Spinal cord (tissue), 10 donors: Measurements from ENCODE around the gene ZBTB43. TPM values are rescaled to one million over a fixed set of nuclear protein-coding genes. Genes with fewer than 3 reads are reported as not detected.
"Not testable (repeated sequence)": the region's sequence is repeated elsewhere in the genome, so short reads cannot be mapped to it uniquely, and the experiment has no call there.

Experiments
- DNase-seq, 6 donors: peaks; one replicate each; pipeline versions ENCODE4 v3.0.0 to v3.0.0-alpha.2; 2013 to 2015; ENCODE audit warnings: low spot score in 6 of 6, low read depth in 4 of 6
- H3K27ac ChIP-seq: one replicate; pipeline ENCODE4 v1.5.1; 2013; ENCODE audit warnings: low read depth, low read length, control low read depth
- H3K27me3 ChIP-seq: one replicate; pipeline ENCODE4 v1.6.1; 2013; ENCODE audit warnings: low read length; ENCODE audit not compliant: control insufficient read depth, insufficient read depth
- H3K36me3 ChIP-seq: one replicate; pipeline ENCODE4 v1.6.1; 2013; ENCODE audit warnings: low read length; ENCODE audit not compliant: control insufficient read depth, insufficient read depth
- H3K4me1 ChIP-seq: one replicate; pipeline ENCODE4 v1.6.1; 2013; ENCODE audit warnings: low read length; ENCODE audit not compliant: control insufficient read depth, insufficient read depth
- H3K4me3 ChIP-seq: one replicate; pipeline ENCODE4 v1.5.1; 2013; ENCODE audit warnings: low read depth, low read length, control low read depth
- H3K9me3 ChIP-seq: one replicate; pipeline ENCODE4 v1.6.1; 2013; ENCODE audit warnings: low read length; ENCODE audit not compliant: control insufficient read depth, insufficient read depth
- WGBS: methylation state at CpG from one replicate; pipeline ENCODE4 v1.1.5; 2013; ENCODE audit warnings: missing lambda C conversion rate; ENCODE audit not compliant: insufficient coverage; 5-methylcytosine and 5-hydroxymethylcytosine counted together
- polyA plus RNA-seq, 2 donors: library from polyadenylated mRNA; unstranded; fragments of 120-200 nt; gene quantifications; one replicate each; pipeline ENCODE4 v1.2.1, GENCODE V29; 2013; ENCODE audit not compliant: insufficient read length in 2 of 2
- total RNA-seq, 2 donors: library from RNA; depleted of rRNA in 1 of 2; stranded (reverse); fragments of 120-200 nt in 1 of 2; fragments of >200 nt in 1 of 2; gene quantifications; one replicate each; pipeline versions ENCODE4 v1.2.3 to v1.2.4, GENCODE V29; 2013 to 2014
- donor health status: healthy.

Gene ZBTB43
- total and polyA plus RNA-seq, 4 donors: 14.2 to 24.5 (median 17.9) TPM

DNA sequence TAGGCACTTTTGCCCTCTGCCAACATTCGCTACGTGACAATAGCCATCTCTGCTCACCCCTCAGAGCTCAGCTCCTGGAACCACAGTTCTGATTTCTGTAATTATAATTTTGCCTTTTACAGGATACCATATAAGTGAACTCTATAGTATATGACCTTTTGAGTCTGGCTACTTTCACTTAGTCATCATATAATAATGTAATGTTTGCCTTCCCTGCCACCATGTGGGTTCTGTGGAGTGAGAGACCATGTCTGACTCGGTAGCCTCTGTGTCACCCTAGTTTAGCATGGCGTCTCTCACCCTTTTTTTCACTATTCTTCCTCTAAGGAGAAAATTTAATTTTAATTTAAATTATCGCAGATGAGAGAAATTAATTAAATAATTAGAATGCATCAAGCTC lies 28.9 kb upstream of the ZBTB43 start:
- Histone ChIP-seq H3K27ac (no peak overlapping the region), H3K36me3 (no peaks in the 10 kb centered on the region), H3K4me3 (no peak overlapping the region), H3K4me1 (peaks cover 5% of the 10 kb centered on the region), H3K27me3 (no peaks in the 10 kb centered on the region), H3K9me3 (no peaks in the 10 kb centered on the region)
- DNase-seq: no peak
- WGBS: no CpG with 5 or more reads among the region's 5 CpGs

DNA sequence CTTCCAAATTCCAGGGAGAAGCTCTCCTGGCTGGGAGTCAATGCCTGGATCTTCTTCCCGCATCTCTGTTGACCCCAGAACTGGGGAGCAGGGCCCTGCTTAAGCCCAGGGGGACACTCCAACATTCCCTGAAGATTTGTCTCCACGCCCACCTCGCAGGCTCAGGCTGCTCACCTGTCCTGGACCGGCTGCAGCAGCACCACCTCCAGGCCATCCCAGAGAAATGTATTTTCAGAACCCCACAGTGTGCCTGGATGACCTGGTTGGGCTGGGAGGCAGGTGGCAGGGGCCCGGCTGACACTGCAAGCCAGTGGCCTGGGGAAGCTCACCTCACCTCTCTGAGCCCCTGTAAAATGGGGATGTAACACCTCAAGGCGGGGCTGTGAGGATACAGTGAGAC lies 27.1 kb upstream of the ZBTB43 start:
- peak in 1 of 6 donors; percentile 24 for DNase-seq
- Histone ChIP-seq H3K27ac (no peak overlapping the region), H3K36me3 (no peaks in the 10 kb centered on the region), H3K4me1 (peaks cover 16% of the 10 kb centered on the region), H3K27me3 (no peaks in the 10 kb centered on the region), H3K4me3 (no peak overlapping the region), H3K9me3 (no peaks in the 10 kb centered on the region)
- 43% methylated on average over 5 of the region's 6 CpGs for WGBS

DNA sequence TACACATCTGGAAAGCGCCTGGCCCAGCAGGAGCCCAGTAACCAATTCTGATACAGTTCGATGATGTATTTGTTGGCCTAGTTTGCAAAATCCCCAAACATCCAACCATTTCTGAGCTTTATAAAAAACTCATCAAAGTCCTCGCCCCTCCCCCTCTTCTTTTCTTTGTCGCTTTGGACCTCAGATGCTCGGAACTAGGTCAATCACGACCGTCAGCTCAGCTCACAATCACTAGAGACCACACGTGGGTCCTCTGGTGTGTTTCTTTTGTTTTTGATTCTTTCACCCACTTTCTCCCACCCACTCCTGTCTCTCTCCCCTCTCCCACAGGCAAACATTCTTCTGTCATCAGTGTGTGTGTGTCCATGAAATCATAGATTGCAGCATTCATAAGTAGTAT lies 26.7 kb upstream of the ZBTB43 start:
- Histone ChIP-seq H3K4me1 (peaks cover 16% of the 10 kb centered on the region), H3K4me3 (no peak overlapping the region), H3K9me3 (no peaks in the 10 kb centered on the region), H3K36me3 (no peaks in the 10 kb centered on the region), H3K27me3 (no peaks in the 10 kb centered on the region), H3K27ac (no peak overlapping the region)
- DNase-seq: no peak
- WGBS: 65% methylated on average over 6 of the region's 8 CpGs

DNA sequence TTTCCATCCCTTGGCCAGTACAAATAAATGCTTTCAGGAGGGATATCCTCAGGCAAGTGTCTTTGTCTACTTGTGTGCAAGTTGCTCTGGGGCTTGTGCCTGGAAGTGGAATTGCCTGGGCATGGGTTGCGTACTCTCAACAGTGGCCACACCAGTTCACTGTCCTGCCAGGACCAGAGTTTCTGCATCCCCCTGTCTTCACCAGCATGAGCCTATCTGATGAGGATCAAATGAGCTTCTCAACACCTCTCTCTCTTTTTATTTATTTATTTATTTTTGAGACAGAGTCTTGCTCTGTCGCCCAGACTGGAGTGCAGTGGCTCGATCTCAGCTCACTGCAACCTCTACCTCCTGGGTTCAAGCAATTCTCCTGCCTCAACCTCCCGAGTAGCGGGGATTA lies 26.1 kb upstream of the ZBTB43 start:
- DNase-seq, H3K9me3 ChIP-seq: not testable (repeated sequence)
- 100% methylated on average over 1 of the region's 5 CpGs for WGBS

DNA sequence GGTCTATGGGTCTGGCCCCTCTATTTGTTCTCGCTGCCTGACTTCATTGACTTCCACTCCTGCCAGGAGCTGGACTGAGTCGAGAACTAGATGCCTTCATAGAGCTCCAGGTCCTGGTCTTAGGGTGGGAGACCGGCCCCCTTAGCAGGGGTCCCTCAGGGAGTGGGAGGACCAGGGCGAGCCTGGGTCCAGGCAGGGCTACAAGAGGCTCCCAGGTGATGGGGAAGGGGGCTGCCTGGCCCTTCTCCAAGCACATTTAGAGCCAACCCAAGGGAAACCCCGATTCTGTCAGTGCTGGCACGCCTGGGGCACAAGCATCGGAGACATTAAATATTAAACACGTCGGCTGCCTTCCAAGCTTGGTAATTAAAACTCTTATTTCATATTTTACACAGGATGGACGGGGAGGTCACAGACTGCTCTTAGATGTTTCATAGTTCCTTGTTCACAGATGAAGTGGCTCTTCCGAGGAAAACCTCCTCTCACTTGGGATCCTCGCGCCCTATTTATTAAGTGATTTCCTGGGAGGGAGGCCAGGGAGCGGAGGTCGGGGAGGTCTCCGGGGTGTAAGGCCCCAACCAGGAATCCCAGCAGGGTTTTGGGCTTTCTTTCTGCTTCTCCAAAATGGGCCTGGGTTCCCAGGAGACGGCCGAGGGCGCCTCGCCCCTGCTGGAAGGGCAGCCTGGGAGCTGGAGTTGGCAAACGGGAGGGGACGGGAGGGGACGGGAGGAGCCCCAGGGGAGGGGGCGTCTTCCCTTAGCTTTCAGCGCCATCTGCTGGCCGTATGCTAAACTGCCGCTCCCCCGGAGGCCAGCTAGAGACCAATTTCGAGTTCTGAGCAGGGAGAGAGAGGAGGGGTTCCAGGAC lies 23.4 kb upstream of the ZBTB43 start:
- peak in 5 of 6 donors; percentile 64 to 94 (median 77) for DNase-seq
- Histone ChIP-seq H3K27ac (no peak overlapping the region), H3K4me1 (peaks cover 16% of the 10 kb centered on the region), H3K4me3 (peak overlapping the region; percentile 2), H3K27me3 (no peaks in the 10 kb centered on the region), H3K9me3 (no peaks in the 10 kb centered on the region), H3K36me3 (no peaks in the 10 kb centered on the region)
- WGBS: 38% methylated on average over 12 of the region's 29 CpGs

More for the DNA sequence above, 26.1 kb upstream of the ZBTB43 start:
- H3K27ac ChIP-seq, H3K36me3 ChIP-seq, H3K4me3 ChIP-seq, H3K27me3 ChIP-seq: not testable (repeated sequence)
- peaks cover 16% of the 10 kb centered on the region for H3K4me1 ChIP-seq

DNA sequence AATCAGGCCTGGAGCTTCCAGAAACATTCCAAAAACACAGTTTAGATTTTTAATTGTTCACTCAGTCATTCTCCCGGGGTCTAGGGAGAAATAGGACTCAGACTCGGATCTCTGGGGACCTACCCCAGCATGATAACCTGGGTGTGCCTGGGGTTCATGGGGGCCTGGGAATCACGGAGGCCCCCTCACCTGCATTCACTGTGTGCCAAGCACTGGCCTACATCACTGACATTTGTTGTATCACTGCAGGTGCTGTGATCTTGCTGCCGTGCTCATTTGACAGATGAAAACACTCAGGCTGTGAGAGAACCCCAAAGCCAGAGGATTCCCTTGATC lies 22.8 kb upstream of the ZBTB43 start:
- no peak overlapping the region for H3K4me3 ChIP-seq

DNA sequence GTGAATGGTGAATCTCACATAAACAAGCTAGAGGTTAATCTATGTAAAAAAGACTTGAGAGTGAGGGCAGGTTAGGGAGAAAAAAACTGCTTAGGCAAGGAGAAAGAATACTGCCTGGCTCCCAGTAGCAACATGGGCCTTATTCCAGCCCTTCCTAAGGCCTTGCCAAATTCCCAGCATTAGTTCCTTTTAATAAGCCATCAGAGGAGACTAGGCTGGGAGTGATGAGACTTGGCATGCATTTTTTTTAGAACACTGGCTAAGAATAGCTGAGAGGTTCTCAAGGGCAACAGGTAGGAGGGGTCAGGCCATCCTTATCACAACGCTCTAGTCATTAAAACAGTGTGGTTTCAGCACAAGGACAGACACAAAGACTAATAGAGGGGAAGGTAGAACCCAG lies 20.9 kb upstream of the ZBTB43 start:
- H3K27ac ChIP-seq: no peak overlapping the region
- WGBS: no CpG with 5 or more reads among the region's 1 CpG
- H3K36me3 ChIP-seq: no peaks in the 10 kb centered on the region
- DNase-seq: peak in 2 of 6 donors; percentile 56 to 67
- H3K9me3 ChIP-seq: no peaks in the 10 kb centered on the region
- H3K4me1 ChIP-seq: peaks cover 11% of the 10 kb centered on the region
- H3K27me3 ChIP-seq: no peaks in the 10 kb centered on the region
- no peak overlapping the region for H3K4me3 ChIP-seq

More for the DNA sequence above, 22.8 kb upstream of the ZBTB43 start:
- Histone ChIP-seq H3K9me3 (no peaks in the 10 kb centered on the region), H3K27me3 (no peaks in the 10 kb centered on the region), H3K27ac (no peak overlapping the region), H3K36me3 (no peaks in the 10 kb centered on the region), H3K4me1 (peaks cover 16% of the 10 kb centered on the region)
- WGBS: 37% methylated on average over 4 of the region's 4 CpGs
- DNase-seq: no peak

DNA sequence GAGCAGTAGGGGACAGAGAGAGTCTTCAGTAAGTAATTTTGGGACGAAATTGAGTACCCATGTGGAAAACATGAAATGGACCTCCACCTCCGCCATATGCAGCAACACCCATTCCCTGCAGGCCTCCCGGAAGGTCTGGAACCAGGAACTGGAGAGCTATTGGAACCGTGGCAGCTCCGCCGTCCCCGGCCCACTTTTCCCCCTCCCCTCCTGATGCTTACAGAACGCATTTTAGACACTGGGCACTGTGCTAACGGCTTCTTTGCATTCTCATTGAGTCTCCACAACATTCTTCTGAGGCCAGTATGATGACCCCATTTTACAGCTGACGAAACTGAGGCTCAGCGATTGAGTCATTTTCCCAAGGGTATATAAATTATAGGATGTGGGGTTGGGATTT lies 20.4 kb upstream of the ZBTB43 start:
- DNase-seq: no peak
- WGBS: 81% methylated on average over 8 of the region's 11 CpGs
- Histone ChIP-seq H3K4me1 (peaks cover 11% of the 10 kb centered on the region), H3K9me3 (no peaks in the 10 kb centered on the region), H3K27me3 (no peaks in the 10 kb centered on the region), H3K27ac (no peak overlapping the region), H3K36me3 (no peaks in the 10 kb centered on the region), H3K4me3 (no peak overlapping the region)

DNA sequence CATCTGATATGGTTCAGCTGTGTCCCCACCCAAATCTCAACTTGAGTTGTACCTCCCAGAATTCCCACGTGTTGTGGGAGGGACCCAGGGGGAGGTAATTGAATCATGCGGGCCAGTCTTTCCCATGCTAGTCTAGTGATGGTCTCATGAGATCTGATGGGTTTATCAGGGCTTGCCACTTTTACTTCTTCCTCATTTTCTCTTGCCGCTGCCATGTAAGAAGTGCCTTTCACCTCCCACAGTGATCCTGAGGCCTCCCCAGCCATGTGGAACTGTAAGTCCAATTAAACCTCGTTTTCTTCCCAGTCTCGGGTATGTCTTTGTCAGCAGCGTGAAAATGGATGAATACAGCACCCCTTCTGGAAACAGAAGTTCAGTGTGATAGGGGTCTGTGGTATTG lies 20.0 kb upstream of the ZBTB43 start:
- H3K27ac ChIP-seq, H3K4me3 ChIP-seq, H3K36me3 ChIP-seq, H3K9me3 ChIP-seq, H3K27me3 ChIP-seq, DNase-seq: not testable (repeated sequence)
- WGBS: 84% methylated on average over 3 of the region's 6 CpGs
- H3K4me1 ChIP-seq: peaks cover 11% of the 10 kb centered on the region

DNA sequence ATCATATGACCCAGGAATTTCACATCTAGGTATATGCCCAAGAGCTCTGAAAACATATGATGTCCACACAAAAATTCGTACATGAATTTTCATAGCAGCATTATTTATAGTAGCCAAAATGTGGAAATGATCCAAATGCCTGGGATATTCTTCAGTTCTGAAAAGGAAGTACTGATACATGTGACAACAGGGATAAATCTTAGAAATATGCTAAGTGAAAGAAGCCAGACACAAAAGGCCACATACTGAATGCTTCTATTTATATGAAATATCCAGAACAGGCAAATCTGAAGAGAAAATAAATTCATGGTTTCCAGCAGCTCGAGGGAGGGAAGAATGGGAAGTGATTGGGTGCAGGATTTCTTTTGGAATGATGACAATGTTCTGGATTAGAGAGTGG lies 16.8 kb upstream of the ZBTB43 start:
- Histone ChIP-seq H3K27ac (no peak overlapping the region), H3K27me3 (peaks cover 3% of the 10 kb centered on the region), H3K9me3 (no peaks in the 10 kb centered on the region), H3K36me3 (no peaks in the 10 kb centered on the region), H3K4me3 (no peak overlapping the region), H3K4me1 (no peaks in the 10 kb centered on the region)
- no peak for DNase-seq
- no CpG with 5 or more reads among the region's 2 CpGs for WGBS
